Activated T-helper 9 cell treated with anti-CD3 and anti-CD28 coated beads, Interleukin-2, amount 50 U/mL, for 16 hours (primary cell): ENCODE data around the gene CDAN1.
"Not testable (repeated sequence)": the region's sequence is repeated elsewhere in the genome, so short reads cannot be mapped to it uniquely, and the experiment has no call there.

Experiments
- DNase-seq: peaks from one replicate; pipeline ENCODE4 v3.0.0-alpha.2; 2020; ENCODE audit warnings: low read depth

CDAN1 gene

DNA sequence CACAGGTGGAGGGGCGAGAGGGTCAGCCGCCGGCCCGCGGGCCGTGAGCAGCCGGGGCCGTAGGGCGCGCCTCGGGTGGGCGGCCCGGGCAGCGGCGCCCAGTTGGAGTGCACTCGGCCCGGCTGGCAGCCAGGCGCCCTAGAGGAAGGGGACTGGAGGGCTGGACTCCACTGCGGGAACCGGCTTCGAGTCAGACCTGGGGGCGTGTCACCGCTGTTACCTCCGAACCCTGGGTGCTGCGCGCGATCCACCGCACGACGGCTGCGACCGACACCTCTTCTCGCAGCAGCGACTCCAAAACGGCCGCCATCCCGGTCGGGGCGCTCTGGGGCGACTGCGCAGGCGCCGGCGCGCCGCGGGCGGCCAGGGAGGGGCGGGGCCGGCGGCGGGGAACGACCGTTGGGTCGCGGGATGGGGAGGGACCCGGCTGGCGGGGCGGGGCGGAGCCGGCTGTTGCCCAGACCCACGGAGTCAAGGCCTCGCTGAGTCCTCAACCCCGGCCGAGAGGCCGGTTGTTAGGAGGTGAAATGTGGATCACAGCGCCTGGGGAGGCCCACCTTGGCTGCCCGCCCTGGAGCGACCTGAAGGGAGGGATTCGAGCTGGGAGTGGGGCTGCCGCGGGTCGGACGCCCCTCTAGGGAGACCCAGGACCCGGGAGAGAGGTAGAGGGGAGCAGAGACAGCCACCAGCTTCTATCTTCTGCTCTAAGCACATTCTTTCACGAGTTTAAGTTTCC lies at the start of gene CDAN1:
CDAN1 (minus strand) TSS at position 336 of the 736 bp plus-strand sequence; CDS start at position 310, 26 bp downstream.
- peak; percentile 90 for DNase-seq

- no peak for DNase-seq
These were observed 48.6 kb upstream of the CDAN1 start for GRCh38 chr15:42785569-42785968.

DNA sequence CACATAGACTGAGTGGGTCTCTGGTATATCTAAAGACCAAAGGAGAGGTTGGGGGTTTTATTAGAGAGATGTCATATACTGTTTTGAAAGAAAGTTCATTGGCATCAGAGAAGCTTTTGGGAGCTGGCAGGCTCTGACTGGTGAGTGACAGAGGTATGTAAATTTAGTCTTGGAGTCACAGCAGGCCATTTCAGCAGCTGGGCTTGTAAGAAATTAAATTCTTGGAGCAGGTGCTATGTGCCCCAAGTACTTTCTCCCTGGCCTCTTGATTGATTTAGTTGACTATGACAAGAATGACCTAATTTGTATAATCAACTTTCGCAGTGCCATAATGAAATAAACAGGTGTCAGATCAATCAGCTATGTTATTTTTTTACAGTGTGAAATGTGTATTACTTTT lies 47.8 kb upstream of the CDAN1 start:
- no peak for DNase-seq

DNA sequence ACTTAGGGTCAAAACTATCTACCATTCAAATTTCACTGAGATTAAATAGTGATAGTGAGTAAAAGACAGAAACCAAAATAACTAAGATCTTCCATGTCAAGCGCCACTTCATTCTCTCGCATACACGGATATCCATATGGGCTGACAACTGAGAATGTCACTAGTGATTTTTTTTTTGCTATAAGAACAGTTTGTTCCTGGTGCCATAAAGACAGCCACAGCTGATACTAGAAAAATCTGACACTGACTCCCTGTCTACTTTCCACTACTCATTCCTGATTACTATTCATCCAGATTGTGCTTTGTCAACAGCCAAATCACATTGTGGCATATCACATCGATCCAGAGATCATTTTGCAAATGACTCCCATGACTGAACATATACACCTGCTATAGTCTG lies 45.8 kb upstream of the CDAN1 start:
- DNase-seq = no peak

GRCh38 chr15:42775416-42775815 lies 38.5 kb upstream of the CDAN1 start:
- no peak for DNase-seq

- DNase-seq = no peak
These were observed 36.0 kb upstream of the CDAN1 start for GRCh38 chr15:42772901-42773300.

GRCh38 chr15:42772144-42772543 lies 35.2 kb upstream of the CDAN1 start:
- no peak for DNase-seq

GRCh38 chr15:42766109-42766508 lies 29.2 kb upstream of the CDAN1 start:
- DNase-seq = not testable (repeated sequence)

DNA sequence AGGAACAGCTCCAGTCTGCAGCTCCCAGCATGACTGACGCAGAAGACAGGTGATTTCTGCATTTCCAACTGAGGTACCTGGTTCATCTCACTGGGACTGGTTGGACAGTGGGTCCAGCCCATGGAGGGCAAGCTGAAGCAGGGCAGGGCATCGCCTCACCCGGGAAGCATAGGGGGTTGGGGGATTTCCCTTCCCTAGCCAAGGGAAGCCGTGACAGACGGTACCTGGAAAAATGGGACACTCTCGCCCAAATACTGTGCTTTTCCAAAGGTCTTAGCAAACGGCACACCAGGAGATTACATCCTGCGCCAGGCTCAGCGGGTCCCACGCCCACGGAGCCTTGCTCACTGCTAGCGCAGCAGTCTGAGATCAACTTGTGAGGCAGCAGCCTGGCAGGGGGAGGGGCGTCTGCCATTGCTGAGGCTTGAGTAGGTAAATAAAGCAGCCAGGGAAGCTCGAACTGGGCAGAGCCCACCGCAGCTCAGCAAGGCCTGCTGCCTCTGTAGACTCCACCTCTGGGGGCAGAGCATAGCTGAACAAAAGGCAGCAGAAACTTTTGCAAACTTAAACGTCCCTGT lies 27.3 kb upstream of the CDAN1 start:
- not testable (repeated sequence) for DNase-seq

DNA sequence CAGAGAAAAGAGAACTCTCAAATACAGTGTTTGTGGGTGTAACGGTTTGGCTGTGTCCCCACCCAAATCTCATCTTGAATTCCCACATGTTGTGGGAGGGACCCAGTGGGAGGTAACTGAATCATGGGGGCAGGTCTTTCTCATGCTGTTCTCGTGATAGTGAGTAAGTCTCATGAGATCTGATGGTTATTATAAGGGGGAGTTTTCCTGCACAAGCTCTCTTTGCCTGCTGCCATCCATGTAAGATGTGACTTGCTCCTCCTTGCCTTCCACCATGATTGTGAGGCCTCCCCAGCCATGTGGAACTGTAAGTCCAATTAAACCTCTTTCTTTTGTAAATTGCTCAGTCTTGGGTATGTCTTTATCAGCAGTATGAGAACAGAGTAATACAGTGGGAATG lies 24.9 kb upstream of the CDAN1 start:
- DNase-seq = not testable (repeated sequence)

DNA sequence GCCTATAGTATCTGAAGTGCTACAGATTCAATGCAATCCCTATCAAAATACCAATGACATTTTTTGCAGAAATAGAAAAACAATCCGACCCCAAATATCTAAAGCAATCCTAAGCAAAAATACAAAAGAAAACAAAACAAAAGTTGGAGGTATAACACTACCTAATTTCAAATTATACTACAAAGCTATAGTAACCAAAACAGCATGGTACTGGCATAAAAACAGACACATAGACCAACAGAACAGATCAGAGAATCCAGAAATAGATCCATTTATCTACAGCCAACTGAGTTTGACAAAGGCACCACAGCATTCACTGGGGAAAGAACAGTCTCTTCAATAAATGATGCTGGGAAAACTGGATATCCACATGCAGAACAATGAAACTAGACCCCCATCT lies 23.8 kb upstream of the CDAN1 start:
- DNase-seq = no peak

DNA sequence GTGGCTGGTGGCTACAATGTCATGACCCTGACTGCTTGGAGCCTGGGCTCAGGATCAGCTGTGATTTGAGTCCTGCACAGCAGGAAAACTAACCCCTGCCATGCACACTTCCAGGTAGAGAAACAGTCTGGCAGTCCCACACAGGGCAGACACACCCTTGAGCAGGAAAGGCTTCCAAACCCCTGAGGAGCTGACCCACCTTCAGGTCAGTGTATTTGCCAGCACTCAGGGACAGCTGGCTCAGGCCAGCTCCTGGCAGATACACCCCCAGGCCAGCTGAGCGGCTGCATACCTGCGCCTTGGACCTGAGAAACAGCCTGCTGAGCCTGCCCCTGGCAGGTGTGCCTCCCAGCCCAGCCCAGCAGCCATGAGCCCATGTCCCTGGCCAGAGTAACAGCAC lies 22.2 kb upstream of the CDAN1 start:
- no peak for DNase-seq

DNA sequence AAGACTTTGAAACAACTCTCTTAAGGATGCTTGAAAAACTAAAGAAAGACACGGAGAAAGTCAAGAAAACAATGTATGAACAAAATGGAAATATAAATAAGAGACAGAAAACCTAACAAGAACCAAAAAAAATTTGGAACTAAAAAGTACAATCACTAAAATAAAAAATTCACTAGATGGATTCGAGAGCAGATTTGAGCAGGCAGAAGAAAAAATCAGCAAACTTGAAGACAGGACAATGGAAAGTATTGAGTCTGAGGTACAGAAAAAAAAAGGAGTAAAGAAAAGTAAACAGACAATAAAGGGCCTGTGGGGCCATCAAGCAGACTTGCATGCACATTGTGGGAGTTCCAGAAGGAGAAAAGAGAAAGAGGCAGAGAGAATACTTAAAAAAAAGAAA lies 13.4 kb upstream of the CDAN1 start:
- DNase-seq = no peak

DNA sequence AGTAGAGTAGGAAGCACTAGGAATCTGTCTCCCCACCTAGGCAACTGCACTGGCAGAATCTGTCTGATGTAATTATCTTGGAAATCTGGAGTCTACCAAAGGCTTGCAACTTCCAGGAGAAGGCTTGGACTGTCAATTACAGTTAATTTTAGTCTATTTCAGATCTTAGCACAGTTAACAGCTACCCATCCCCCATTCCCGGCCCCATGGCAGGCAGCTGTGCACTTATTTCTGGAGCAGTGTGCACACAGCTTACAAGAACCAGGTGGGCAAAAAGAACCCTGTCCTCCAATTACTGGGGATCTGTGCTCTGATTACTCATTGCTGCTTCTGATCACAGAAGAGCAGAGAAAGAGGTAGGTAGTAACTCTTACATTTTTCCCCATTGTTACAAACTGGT lies 12.3 kb upstream of the CDAN1 start:
- no peak for DNase-seq

- no peak for DNase-seq
These were observed 7.3 kb upstream of the CDAN1 start for GRCh38 chr15:42744195-42744594.

DNA sequence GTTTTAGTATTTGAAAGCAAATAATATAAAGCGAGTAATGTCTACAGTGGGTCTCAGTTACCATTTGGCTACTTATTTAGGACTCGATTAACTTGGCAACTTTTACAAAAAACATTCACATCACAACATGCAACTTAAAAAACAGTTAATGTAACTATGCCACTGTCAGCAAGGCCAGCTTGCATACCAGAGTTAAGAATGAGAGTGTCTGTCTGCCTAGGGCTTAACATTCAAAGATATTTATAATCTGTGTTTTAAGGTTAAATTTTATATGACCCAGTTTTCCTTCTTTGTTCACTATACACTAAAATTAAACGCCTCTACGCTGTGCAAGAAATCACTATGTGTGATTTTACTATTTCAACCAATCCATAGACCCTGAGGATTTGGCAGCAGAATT lies 5.2 kb upstream of the CDAN1 start:
- no peak for DNase-seq

GRCh38 chr15:42741710-42742109 lies 4.8 kb upstream of the CDAN1 start:
- DNase-seq = no peak

DNA sequence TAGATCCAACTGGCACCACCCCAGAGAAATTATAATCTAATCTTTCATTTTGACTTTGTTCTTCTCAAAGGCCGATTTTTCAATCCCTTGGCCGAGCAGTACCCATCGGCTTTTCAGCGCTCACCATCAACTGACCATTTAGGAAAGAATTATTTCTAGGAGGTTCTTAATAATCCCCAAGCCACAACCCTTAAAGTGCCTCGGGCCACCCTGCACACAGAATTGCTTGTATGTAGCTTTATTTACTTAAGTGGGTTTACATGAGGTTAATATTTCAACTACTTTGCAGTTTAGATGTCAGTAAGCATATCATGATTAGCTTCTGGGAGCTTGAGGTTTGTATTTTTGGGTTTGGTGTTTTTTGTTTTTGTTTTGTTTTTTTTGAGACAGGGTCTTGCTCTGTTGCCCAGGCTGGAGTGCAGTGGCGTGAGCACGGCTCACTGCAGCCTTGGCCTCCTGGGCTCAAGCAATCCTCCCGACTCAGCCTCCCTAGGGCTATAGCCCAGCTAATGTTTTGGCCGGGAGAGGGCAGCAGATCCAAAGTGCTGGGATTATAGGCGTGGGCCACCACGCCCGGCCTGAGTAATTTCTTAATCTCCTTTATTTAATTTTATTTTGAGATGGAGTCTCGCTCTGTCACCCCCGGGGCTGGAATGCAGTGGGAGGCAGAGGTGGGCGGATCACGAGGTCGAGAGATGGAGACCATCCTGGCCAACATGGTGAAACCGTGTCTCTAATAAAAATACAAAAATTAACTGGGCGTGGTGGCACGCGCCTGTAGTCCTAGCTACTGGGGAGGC lies 801 bp upstream of the CDAN1 start:
- no peak for DNase-seq

DNA sequence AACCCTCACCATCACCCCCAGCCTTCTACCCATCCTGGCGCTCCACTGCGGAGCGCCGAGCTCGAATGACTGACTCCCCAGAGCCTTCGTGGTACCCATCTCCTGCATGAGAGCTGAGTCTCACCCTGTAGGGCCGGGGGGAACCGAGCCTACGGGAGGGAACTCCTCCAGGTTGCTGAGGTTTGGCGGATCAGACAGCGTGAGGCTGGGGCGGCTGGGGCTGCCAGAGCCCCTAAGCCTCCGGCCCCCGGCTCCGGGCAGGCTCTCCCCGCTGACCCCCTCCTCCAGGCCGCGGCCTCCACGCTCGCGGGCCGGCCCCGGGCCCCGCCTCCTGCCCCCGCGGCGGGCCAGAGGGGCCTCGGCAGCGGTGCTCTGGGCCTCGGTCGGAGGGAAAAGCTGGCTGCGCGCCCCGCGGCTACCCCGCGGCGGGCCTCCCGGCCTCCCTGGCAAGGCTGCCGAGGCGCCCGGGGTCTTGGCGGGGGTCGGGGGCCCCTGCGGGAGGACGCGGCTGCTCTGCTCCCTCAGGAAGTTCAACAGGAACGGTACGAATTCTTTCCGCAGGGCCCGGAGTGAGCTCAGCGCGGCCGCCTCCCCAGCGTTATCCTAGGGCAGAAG lies 643 bp downstream of the CDAN1 start:
- DNase-seq = no peak

GRCh38 chr15:42735382-42736165 lies 1.4 kb downstream of the CDAN1 start:
- DNase-seq = no peak

- no peak for DNase-seq
These were observed 2.8 kb downstream of the CDAN1 start for GRCh38 chr15:42734076-42734672.

- no peak for DNase-seq
These were observed 3.9 kb downstream of the CDAN1 start for GRCh38 chr15:42733027-42733426.
